Lower leg skin (tissue), 3 donors: ENCODE measurements around the gene TFDP2.

Experiments used
- CTCF ChIP-seq, 3 donors: fragments of 450-650 bp; IDR thresholded peaks; one replicate each; pipeline ENCODE4 v1.5.1; 2016; ENCODE audit warnings: antibody characterized with exemption in 3 of 3, mild to moderate bottlenecking in 3 of 3, moderate library complexity in 2 of 3
- POLR2A ChIP-seq, 2 donors: fragments of 450-650 bp; IDR thresholded peaks; one replicate each; pipeline ENCODE4 v1.6.1; 2016 to 2017; ENCODE audit warnings: antibody characterized with exemption in 2 of 2, mild to moderate bottlenecking in 1 of 2, moderate library complexity in 1 of 2

GRCh38 chr3:141960731-141961130, 188.6 kb downstream of the TFDP2 start:
- TF ChIP-seq CTCF (IDR thresholded peaks at IDR 0.05) (no peak), POLR2A (IDR thresholded peaks at IDR 0.05) (no peak)
